Ishikawa (cell line): ENCODE data around the gene KCNG3.

Experiments used
- CEBPB ChIP-seq: IDR thresholded peaks from 2 replicates; pipeline ENCODE4 v1.6.1; 2012
- RAD21 ChIP-seq: IDR thresholded peaks from 2 replicates; pipeline ENCODE4 v1.6.1; 2012; ENCODE audit warnings: low read depth
- TF ChIP-seq, protein P1 (sequence below): IDR thresholded peaks from 2 replicates; pipeline ENCODE4 v1.6.1; 2012

DNA sequence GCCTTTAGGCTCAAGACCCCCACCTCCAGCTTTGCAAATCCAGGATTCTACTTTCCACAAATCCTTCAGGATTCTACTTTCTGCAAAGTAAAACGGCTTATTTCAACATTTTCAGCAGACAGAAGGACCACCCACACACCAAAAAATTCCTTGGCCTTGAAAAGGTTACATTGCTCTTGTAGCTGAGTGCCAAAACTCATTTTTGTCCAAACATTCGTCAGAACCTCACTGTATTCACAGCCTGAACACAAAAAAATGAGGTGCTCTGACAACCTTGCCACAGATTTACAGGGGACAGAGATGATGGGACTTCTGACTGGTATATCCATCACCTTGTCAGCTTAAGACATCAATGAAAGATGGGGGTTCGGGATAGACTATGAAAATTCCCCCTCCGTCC lies 69.7 kb downstream of the KCNG3 start:
- TF ChIP-seq, protein P1, sequence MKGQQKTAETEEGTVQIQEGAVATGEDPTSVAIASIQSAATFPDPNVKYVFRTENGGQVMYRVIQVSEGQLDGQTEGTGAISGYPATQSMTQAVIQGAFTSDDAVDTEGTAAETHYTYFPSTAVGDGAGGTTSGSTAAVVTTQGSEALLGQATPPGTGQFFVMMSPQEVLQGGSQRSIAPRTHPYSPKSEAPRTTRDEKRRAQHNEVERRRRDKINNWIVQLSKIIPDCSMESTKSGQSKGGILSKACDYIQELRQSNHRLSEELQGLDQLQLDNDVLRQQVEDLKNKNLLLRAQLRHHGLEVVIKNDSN: no peak
- TF ChIP-seq RAD21 (no peak), CEBPB (no peak)
